HG03354 (cell line): ENCODE results near the gene MTREX.

ENCODE experiments used
- ATAC-seq: cut with Tn5 transposase; IDR thresholded peaks from one replicate; pipeline ENCODE4 v1.9.1; 2021; ENCODE audit warnings: mild to moderate bottlenecking; ENCODE audit not compliant: unreplicated experiment, poor library complexity, severe bottlenecking

MTREX gene

DNA sequence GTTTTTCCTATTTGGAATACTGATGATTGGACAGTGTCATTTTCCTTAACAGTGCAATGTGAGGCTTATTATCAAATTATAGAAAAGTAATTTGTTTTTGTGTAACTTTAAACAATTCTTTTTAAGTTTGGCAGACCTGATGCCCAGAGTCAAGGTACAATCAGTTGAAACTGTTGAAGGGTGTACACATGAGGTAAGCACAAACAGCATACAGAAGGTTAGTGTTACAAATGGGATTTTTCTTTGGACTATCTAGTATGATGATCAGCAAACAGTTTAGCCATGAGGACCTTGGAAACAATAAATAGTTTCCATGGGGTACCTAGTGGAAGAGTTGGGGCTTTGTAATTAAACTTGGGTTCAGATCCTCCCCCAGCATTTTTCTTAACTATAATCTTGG, 16.2 kb downstream of the MTREX start:
- ATAC-seq, result no peak

DNA sequence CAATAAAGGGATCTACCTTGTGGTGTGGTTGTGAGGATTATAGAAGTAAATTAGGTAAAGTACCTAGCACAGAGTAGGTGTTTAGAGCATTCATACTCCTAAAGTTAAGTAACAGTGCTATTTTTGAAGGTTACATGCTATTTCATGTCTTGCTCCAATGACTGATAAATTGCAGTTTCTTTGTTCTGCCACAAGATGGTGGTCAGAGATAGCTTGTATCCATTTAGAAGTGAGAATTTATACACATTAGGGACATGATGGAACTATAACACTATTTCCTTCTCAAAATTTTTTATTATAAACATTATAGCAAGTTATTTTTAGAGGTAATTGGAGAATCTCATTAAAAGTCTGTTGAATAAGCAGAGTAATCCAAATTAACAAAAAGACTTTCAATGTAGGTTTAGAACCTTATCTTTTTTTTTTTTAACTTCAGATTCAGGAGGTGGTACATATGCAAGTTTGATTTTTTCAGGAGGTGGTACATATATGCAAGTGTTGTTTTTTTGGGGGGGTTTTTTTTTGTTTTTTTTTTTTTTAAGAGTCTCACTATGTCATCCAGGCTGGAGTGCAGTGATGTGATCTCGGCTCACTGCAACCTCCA, 17.1 kb downstream of the MTREX start:
- ATAC-seq, result peak; percentile 66

DNA sequence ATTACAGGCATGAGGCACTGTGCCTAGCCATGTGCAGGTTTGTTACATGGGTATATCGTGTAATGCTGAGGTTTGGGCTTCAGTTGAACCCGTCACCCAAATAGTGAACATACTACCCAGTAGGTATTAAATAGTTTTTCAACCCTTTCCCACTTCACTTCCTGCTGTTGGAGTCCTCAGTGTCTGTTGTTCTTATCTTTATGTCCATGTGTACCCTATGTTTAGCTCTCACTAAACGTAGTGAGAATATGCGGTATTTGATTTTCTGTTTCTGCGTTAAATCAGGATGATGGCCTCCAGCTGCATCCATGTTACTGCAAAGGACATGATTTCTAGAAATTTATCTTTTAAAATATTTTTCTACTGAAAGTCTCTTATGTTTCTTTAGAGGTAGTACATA, 17.8 kb downstream of the MTREX start:
- no peak for ATAC-seq

DNA sequence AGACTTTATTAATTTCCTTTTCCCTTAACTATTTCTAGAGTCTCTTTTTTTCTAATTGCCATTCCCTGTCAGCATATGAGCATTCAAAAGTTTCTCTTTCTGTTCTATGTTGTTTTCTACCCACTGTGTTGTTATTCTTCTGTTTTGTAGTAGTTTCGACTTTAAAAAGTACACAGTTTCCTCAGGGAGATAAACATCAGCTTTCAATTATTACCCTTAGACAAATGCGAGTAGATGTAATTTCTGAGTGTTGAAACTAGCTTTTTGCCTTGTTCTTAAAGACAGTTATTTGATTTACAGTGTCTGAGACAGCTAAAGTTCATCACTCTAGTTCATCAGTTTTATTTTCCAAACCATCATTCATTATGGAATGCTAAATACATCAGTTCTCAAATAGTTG, 19.5 kb downstream of the MTREX start:
- ATAC-seq, result no peak

DNA sequence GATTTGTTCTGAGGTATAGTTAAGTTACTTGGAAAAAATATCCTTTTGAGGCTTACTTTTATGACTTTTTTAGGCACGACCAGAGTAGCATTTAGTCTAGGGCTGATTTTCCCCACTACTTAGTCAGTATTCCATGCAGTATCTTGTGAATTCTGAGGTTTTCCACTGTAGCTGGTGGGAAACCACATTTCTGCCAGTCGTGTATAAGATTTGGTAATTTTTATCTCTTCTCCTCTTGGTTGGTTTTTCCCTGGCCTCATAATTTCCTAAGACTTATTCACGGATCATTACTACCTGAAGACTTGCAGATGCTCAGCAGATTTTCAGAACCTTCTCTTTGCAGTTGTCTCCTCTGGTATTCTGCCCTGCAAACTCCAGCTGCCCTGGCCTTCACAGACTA, 23.5 kb downstream of the MTREX start:
- ATAC-seq, result no peak

DNA sequence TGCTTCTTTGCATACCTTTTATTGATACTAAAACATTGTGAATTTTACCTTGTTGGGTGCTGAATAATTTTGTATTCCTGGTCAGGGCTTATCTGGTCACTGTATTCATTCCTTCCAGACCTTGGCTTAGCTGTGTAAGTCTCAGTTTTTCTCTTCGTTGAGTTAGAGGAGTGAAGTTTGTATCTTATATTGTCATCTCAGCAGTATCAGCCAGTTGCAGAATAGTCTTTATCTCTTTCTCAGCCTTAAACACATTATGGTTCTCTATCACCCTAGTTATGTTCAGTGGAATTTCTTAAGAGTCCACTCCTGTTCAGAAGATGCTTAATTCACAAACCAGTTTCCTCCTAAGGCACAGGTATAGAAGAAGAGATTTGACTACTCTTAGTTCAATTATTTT, 25.2 kb downstream of the MTREX start:
- no peak for ATAC-seq

DNA sequence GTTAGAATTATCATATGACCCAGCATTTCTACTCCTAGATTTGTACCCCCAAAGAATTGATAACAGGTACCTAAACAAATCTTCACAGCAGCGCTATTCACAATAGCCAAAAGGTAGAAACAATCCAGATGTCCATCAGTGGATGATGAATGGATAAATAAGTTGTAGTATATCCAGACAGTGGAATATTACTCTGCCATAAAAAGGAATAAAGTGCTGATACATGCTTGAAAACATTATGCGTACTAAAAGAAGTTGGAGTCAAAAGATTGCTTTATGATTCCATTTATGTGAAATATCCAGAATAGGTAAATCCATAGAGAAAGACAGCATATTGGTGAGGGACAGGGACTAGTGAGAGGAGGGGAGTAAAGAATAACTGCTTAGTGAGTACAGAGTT, 26.0 kb downstream of the MTREX start:
- no peak for ATAC-seq

DNA sequence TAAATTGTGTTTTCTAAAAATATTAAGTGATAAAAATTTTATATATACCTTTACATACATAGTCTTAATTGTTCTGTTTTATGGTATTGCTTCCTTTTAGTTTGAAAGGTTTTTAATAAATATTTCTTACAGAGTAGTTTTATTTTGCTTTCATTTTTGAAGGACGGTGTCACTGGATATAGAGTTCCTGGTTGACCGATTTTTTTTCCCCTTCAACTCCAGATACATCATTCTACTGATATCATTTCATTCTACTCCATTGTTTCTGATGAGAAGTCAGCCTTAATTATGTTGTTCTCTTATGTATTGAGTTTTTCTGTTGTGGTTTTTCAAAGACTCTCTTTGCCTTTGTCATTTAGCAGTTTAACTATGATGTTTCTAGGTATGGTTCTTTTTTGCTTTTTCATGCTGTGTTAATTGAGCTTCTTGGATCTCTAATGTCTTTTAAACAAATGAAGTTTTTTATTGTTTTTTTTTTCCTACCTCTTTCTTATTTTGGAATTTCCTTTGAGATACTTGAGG, 30.4 kb downstream of the MTREX start:
- no peak for ATAC-seq

DNA sequence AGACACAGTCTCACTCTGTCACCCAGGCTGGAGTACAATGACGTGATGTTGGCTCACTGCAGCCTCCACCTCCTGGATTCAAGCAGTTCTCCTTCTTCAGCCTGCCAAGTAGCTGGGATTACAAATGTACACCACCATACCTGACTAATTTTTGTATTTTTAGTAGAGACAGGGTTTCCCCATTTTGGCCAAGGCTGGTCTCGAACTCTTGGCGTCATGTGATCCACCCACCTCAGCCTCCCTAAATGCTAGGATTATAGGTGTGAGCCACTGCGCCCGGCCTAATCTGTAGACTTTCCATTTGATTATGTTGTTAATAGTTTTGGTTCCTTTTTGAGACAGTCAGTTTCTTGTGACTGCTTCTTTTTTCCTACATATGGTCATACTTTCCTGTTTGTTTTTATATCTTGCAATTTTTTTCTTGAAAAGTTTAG, 31.0 kb downstream of the MTREX start:
- peak; percentile 71 for ATAC-seq

DNA sequence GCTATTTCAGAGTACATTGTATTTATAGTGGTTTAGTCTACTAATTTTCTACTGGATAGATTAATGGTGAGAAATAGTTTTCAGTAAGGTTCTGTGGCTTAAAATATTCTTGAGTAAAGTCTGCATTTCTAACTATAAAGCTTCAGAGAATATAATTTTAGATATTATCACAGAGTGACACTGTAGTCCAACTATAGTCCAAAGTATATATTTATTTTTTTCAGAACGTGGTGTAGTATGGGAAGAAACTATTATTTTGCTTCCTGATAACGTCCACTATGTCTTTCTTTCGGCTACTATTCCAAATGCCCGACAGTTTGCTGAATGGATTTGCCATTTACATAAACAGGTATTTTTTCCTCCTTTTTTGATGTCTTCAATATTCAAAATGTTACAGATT, 35.3 kb downstream of the MTREX start:
- no peak for ATAC-seq

DNA sequence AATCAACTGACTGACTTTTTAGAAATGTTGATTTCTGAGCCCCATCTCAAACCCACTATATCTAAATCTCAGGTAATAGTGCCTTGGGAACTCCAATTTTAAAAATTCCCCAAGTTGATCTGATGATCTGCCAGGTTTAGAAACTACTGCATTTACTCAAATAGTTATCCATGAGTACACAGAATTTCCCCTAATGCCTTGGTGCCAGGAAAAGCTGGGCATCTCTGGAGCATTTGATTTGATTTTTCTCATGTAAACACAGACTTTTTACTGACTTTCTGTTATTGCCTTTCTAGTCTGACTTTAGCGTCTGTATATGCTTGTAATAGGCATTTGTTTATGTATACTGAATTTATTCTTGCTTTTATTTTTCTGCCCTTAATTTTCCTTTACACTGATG, 35.8 kb downstream of the MTREX start:
- no peak for ATAC-seq

DNA sequence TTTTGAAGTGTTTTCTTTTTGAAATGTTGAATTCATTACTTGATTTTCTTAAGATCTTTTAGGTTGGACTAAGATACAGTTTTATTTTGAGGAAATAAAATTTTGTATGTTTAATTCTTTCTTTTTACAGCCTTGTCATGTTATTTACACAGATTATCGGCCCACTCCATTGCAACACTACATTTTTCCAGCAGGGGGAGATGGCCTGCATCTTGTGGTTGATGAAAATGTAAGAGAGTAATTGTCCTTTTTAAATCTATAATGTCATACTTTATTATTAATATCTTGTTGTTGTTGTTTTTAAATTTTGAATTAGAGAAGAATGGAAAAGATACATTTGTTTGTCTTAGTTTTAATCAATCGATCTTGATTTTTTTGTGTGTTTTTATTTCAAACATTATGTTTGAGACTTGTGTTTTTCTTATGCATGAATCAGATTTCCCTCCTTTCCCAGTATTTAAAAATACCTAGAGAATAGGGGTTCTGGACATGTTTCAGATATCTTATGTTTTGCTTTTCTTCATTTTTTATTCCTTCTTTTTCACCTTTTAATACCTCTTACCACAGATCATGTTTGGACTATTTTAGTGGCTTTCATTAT, 36.7 kb downstream of the MTREX start:
- no peak for ATAC-seq

DNA sequence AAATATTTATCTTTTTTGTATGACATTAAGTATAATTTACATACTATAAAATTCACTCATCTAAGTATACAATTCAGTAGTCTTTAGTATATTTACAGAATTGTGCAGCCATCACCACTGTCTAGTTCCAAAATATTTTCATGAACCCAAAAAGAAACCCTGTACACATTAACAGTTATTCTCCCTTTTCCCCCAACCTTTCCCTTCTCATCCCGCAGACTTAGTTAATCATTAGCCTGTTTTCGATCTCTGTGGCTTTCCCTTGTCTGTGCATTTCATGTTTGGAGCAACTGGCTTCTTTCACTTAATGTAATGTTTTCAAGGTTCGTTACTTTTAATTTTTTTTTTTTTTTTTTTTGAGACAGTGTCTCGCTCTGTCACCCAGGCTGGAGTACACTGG, 37.5 kb downstream of the MTREX start:
- ATAC-seq, result no peak

DNA sequence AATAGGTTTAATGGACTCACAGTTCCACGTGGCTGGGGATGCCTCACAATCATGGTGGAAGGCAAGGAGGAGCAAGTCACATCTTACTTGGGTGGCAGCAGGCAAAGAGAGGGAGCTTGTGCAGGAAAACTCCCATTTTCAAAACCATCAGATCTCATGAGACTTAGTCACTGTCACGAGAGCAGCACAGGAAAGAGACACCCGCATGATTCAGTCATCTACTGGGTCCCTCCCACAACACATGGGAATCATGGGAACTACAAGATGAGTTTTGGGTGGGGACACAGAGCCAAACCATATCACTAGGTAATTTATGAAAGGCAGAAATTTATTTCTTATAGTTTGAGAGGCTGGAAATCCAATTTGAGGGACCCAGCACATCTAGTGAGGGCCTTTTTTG, 40.0 kb downstream of the MTREX start:
- no peak for ATAC-seq

DNA sequence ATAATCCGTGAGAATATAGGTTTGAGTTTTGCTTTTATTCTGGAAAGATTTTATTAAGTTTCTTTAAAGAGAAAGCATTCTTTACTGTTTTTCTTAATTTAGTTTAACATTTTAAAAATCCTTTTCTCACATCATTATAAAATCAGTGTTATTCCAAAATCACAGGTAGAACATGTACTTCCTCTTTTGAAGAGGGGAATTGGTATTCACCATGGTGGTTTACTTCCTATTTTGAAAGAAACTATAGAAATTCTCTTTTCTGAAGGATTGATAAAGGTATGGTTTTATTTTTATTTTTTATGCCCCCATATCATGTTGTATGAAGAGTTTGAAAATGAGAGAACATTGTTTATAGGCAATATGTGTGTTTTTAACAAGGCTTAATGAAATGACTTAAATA, 43.0 kb downstream of the MTREX start:
- ATAC-seq, result no peak

DNA sequence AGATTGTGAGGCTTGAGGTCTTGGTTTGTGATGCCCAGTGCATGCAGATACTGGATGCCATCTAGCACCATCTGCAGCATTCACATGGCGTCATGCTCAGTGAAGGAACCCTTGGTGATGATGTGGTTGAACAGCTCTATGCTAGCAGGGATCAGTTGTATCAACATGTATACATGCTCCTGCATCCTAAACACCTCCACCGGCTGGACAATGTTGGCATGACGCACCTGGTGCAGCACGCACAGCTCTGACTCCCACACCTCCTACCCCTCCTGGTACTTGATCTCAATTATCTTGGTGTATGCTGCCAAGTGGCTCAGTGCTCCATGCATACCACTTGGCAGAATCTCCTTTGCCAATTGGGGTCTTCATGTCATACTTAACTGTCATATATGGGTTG, 49.1 kb downstream of the MTREX start:
- no peak for ATAC-seq

DNA sequence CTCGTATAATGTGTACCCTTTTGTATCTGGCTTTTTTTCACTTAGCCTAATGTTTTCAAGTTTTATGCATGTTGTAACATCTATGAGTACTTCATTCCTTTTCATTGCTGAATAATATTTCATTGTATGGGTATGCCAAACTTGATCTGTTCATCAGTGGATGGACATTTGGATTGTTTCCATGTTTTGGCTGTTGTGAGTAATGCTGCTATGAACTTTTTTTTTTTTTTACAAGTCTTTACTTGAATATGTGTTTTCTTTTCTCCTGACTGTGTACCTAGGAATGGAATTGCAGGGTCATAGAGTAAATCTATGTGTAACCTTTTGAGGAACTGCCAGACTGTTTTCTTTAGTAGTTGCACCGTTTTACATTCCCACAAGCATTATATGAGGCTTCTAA, 52.4 kb downstream of the MTREX start:
- ATAC-seq, result no peak

DNA sequence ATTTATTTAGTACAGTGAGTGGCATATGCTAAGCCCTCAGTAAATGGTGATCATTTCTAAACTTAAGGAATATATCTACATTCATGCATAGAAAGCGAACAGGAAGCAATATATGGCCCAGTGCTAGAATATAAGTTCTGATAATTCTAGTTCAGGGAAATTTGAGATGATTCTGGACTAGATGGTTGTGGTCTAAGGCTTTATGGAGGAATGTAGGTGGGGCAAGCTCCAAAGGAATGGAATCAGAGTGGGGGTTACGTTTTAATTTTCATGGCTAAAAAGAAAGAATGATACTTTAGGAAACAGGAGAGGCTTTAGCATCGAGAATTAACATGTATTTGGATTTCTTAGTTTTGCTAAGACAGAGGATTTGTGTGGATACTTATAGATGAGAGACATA, 56.1 kb downstream of the MTREX start:
- ATAC-seq, result no peak

DNA sequence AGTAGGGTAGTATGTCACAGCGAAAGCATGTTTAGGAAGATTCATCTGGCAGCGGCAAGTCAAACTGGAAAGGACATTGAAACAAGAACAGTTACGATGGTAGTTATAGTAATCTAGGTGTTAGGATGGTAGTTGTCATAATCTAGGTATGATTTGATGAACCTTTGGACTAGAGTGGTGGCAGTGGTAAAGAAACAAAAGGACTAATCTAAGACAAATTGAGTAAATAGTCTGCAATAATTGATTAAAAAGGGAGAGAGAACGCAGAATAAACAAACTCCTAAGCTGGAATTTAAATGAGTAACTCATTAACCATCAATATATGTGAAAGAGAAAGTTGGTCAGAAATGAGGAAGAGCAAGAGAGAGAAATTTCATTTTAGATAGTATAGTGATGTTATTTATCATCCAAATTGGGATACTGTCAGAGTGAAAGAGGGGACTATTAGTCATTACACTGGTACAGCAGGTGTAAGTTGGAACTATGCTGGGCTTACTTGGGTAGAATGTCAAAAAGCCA, 56.8 kb downstream of the MTREX start:
- ATAC-seq, result peak; percentile 95

DNA sequence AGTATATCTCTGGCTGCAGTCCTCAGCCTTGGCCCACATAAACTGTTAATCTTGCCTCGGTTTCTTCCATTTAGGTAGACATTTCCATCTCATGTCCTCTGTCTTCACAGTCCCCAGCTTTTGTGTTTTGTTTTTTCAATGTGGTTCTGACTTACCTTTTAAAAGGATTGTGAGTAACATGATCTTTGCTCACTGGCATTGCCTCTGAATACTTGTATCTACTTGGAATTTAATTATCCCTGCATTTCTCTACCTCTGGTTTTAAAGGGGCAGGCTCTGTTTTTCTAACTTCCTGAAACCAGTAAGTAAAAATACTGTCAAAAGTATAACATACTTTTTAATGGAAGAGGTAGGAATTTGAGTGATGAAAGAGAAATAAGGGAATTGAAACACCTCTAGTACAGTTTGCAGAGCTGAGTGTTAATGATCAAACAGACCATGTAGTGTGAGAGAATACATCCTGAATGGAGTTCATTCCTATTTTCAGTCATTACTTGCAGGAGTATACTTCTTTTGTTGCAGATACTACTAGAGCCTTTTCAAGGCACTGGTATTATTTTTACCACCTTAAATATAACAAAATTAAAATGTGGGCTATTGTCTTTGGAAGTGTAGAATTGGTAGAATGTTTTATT, 62.6 kb downstream of the MTREX start:
- no peak for ATAC-seq

DNA sequence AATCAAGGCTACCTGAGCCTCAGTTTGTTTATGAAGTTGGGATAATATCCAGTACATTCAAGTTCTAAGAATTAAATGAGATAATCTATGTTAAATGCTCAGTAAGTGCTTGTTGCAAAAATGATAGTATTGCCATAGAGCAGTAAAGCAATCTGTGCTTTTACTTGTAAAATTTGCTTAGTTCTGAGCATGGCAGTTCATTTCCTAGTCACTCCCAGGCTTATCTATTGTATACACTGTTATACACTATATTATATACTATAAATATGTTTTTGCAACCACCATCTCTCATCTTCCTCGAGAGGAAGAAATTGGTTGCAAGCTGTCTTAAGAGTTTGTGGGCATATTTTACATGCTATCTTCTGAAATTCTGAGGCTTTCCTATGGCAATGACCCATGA, 63.4 kb downstream of the MTREX start:
- no peak for ATAC-seq
